HG02884 (cell line): ENCODE results near the gene GALNT5.
A peak's percentile ranks its signal among the peaks of the same experiment; 100 is the strongest.
"Not testable (repeated sequence)": the region's sequence is repeated elsewhere in the genome, so short reads cannot be mapped to it uniquely, and the experiment has no call there.

Experiments
- ATAC-seq: cut with Tn5 transposase; IDR thresholded peaks from one replicate; pipeline ENCODE4 v1.9.1; 2021; ENCODE audit warnings: mild to moderate bottlenecking, moderate library complexity; ENCODE audit not compliant: unreplicated experiment

Gene GALNT5

DNA sequence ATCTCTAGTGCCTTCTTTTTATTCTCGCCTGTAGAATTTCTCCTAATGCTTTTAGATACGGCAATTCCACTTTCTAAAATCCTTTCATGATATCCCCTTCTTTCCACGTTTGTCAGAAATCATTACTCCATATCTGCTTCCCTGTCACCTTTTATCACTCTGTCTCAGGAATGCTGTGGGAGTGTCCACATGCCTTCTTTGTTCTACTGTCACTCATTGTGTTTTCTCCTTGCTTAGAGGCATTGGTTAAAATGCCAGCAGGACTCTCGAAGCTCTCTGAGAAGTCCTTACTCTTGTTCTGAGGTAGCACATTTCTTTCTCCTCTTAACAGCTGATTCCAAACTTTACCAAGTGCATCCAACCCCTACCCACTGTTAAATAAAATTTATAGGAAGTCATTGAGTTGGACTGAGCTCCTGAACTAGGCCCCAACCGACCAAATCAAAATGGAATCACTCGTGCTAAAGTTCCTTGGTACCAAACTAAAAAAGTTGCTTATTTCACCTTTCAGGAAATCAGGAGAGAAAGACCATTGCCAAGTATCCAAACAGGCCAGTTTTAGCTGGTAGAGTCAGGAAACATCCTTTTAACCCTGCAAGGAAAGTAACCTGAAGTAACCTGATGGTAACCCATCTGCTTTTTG lies 10.6 kb upstream of the GALNT5 start:
- no peak for ATAC-seq

DNA sequence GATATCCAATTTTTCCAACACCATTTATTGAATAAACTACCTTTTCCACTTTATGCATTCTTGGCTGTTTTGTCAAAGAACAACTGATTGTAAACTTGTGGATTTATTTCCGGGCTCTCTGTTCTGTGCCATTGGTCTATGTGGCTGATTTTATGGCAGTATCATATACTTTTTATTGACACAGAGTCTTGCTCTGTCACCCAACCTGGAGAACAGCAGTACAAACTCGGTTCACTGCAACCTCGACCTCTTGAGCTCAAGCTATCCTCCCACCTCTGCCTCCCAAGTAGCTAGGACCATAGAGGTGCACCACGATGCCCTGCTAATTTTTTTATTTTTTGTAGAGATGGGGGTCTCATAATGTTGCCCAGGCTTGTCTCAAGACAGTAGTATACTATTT lies 6.7 kb upstream of the GALNT5 start:
- ATAC-seq, result no peak

DNA sequence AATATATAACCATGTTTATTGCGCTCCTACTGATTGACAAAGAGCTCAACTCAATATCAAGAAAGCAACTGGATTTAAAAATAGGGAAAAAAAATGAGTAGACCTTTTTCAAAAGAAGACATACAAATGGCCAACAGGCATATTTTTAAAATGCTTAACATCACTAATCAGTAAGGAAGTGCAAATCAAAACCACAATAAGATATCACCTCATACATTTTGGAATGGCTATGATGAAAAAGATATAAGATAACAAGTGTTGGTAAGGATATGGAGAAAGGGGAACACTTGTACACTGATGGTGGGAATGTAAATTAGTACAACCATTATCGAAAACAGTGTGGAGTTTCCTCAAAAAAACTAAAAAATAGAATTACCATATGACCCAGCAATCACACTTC lies 5.6 kb upstream of the GALNT5 start:
- no peak for ATAC-seq

DNA sequence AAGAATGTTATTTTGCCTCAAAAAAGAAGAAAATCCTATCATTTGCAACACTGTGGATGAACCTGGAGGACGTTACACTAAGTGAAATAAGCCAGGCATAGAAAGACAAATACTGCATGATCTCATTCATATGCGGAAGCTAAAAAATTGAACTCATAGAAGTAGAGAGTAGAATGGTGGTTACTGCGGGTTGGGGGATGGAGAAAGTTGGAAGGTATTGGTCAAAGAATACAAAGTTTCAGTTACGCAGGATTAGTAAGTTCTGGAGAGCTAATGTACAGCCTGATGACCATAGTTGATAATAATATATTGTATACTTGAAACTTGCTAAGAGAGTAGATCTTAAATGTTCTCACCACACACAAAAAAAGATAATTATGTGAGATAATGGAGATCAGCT lies 5.0 kb upstream of the GALNT5 start:
- no peak for ATAC-seq

DNA sequence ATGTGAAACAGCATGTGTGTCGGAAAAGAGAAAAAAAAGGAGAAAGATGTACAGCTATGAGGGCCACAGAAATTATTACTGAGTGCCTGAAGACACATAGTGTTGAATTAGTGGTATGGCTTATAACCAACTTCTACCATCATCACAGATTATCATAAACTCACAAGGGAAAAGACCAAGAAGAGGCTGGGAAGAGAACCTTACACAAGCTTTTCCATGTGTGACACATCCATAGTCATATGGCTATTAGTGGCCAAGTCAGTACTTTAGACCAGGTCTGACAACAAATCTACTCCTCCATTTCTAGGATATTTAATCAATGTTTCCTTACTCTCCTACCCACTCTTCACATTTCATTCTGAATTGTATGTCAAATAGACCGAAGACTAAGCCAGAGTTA lies 3.5 kb upstream of the GALNT5 start:
- no peak for ATAC-seq

DNA sequence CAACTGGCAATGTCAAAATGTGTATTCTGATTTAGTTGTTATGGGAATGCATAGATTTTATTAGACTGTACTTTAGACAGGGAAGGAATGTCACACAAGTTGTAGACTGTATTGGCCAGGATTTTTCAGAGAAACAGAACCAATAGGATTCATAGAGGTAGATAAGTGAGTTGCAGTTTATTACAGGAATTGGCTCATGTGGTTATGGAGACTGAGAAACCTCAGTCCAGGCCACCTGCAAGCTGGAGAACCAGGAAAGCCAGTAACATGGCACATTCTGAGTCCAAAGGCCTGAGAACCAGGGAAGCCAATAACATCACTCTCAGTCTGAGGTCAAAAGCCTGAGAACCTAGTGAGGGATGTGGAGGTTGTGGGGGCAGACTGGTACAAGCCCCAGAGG lies 1.8 kb upstream of the GALNT5 start:
- ATAC-seq, result no peak

DNA sequence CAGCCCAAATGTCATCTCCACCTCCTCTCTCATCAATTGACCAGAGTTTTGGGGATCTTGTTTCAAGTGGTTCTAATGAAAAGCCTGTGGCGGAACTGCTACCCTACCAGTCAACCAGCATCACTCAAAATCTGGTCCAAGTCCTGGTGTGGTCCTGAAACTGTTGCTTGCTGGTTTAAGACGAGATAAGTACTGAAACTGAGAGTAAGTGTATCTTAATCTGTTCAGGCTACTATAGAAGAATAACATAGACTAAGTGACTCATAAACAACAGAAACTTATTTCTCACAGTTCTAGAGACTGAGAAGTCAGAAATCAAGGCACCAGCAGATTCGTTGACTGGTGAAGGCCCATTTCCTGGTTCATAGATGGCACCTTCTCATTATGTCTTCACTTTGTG lies 879 bp upstream of the GALNT5 start:
- peak; percentile 98 for ATAC-seq

DNA sequence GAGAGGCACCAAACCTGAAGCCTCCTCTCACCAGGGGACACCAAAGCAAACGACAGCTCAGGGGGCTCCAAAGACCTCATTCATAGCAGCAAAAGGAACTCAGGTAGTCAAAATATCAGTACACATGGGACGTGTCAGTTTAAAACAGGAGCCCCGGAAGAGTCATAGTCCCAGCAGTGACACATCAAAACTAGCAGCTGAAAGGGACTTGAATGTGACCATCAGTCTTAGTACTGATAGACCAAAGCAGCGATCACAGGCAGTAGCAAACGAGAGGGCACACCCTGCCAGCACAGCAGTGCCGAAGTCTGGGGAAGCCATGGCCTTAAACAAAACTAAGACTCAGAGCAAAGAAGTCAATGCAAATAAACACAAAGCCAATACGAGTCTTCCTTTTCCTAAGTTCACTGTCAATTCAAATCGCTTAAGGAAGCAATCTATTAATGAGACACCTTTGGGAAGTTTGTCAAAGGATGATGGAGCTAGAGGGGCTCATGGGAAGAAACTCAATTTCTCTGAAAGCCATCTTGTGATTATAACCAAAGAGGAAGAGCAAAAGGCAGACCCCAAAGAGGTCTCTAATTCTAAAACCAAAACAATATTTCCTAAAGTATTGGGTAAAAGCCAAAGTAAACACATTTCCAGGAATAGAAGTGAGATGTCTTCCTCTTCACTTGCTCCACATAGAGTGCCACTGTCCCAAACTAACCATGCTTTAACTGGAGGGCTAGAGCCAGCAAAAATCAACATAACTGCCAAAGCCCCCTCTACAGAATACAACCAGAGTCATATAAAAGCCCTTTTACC lies 1.2 kb downstream of the GALNT5 start:
- no peak for ATAC-seq

DNA sequence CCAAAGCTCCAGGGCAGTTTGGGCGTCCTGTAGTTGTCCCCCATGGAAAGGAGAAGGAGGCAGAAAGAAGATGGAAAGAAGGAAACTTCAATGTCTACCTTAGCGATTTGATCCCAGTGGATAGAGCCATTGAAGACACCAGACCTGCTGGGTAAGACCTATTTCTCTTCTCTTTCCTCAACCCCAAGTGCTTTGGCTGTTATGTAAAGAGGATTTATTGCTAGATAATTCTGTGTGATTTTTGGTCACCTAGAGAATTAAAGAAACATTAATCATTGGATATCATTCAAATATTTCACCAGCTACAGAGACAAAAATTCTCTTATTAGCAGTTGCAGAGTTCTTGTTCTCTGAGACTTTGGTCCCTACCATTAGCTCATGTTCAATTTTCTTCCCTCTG lies 1.9 kb downstream of the GALNT5 start:
- no peak for ATAC-seq

DNA sequence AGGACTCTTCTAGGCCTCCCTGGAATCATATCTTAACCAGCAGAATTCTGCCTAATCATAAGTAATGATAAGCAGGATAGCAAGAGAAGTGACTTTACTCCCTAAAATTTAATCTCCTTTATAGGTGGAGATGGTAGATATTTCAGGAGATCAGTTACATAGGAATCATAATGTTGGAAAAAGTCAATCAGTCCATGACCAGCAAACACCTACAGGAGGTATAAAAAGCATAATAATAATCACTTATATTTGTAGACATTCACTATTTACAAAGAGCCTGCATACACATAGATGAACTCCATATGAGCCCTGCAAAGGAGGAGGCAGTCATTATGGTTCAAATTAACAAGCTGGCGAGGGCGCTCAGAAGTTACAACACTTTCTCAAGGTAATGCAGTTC lies 2.5 kb downstream of the GALNT5 start:
- no peak for ATAC-seq

DNA sequence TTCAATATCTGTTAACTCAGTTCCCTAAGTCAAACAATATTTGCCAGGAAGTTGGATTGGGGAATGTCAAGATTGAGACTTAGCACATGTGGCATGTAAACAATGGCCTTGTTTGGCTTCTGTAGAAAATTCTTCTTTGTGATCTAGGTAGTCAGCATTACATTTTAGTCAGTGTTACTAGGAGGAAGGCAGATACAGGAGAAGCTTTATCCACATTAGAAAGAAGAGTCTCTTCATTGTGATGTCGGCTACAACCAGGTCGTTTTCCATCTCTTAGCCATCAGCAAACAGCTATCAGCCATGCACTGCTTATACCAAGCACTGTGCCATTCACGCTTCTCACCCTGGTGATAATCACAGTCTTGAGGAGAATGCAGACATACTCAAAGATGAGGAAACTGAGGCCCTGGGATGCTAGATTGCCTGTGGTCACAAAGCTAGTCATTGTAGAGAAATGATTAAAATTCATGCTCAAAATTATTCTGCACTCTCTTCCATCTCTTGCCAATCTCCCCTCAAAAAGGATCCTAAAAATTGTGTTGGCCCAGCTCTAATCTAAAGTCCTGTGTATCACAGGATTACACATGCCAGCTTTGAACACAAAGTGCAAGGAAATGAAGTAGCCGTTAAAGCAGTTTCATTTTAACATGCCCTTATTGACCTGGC lies 3.2 kb downstream of the GALNT5 start:
- no peak for ATAC-seq

DNA sequence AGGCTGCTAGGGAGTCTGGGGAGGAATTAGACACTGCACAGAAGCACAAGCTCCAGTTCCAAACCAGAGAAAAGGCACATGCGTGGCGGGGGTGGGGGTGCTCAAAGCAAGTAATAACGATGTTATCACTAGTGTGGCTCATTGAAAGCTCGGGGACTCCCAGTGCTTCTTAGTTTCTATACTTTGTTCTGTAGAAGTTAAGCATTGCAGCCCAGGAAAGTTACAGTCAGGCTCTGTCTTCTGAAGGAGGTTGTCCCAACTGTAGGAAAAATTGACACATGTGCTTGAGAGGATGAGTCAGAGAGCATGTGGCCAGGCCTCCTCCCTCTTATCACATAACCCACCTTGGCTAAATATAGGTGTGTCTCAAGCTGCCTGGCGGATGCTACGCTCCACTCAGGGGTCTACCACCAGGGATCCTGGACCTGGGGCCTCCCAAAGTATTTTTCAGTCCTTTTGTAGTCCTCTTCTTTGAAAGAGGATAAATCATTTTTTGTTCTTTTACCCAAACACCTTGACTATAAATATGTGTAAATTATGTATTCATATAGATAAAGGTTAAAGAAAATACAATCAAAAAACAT lies 3.8 kb downstream of the GALNT5 start:
- ATAC-seq, result no peak

DNA sequence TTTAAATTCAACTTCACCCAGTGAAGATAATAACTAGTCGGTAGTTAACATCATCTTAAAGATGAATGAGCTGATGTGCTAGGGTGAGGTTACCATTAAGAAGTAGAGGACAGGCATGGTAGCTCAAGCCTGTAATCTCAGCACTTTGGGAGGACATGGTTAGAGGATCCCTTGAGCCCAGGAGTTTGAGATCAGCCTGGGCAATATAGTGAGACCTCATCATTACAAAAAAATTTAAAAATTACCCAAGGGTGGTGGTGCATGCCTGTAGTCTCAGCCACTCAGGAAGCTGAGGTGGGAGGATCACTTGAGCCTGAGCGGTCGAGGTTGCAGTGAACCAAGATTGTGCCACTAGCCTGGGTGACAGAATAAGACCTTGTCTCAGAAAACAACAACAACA lies 4.7 kb downstream of the GALNT5 start:
- ATAC-seq, result no peak

DNA sequence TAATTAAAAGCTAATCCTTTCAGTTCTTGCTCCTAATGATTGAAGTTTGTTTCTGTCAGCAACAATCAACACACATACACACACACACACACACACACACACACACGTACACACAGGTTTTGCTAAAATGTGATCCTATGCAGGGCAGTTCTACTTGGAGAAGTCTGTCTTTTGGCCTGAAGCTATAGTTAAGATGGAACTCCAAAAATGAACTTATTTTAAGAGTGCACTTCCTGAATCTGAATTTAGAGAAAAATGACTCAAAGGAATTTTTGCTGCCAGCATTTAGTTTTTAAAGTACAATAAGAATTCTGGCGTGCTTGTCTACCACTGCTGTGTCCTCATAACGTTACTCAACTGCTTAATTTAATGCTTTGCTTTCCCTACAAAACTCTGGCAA lies 6.6 kb downstream of the GALNT5 start:
- ATAC-seq, result no peak

DNA sequence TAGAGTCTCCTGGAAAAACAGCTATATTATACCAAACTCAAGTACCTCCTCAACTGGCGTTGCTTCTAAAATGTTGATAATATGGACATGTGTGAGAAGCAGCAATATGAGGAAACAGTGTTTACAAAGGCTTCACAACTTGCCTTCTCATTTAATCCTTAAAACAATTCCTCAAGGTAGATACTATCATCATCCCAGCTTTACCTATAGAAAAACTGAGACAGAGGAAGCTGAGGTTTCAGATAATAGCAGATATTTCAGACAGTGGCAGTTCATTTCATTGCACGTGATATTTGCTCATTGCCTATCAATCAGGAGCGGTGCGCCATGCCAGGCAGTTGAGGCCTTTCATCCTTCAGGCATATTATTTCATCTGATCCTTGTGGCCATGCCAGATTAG lies 8.3 kb downstream of the GALNT5 start:
- ATAC-seq, result no peak

DNA sequence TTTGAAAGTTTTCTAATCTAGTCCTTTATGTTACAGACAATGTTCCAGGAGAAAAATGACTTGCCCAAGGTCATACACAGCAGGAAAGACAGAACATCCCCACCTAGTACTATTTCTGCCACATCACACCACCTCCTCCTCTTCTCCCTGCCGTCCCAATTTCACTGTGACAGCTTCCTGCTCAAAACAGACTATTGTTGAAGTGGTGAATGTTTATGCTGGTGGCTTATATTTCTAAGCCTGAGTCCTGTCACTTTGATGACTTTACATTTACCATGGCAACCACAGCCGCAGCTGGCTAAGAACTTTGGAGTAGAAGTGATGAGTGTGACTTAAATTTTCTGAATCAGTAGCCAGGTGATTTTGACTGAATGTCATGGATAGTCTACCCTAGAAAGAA lies 10.0 kb downstream of the GALNT5 start:
- ATAC-seq, result no peak

DNA sequence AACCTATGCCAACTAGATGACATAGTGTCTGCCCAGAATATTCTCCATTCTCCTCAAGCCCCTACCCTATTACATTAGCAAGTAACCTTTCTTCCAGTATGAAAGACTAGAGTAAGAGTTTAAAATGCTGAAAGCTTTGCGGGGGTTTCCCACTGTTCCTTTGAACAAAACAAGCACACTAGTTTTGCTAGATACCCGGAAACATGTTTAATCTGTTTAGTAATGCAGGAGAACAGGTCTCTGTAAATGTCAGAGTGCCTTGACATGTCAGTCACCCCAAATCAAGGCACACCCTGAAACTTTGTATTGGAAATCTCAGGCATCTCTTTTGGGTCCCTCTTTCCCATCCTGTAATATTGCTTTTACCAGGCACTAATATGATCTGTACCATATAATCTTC lies 11.6 kb downstream of the GALNT5 start:
- ATAC-seq, result no peak

DNA sequence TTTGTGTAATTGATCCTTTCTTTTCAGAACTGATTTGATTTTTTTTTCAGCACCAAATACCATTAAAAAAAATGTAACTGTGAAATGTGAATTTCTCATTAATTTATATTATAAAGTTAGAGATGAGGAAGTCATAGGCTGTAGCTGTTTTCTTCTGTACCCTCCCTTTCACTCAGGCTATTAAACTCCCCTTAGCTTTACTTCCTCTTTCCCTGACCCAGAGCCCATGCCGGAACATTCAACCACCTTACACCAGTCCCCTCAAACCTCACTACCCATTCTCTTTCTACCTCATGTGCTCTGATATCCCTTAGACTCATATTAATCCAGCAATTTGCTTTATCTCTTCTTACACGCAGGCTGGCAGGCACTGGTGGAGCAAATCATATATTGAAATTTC lies 12.4 kb downstream of the GALNT5 start:
- no peak for ATAC-seq

DNA sequence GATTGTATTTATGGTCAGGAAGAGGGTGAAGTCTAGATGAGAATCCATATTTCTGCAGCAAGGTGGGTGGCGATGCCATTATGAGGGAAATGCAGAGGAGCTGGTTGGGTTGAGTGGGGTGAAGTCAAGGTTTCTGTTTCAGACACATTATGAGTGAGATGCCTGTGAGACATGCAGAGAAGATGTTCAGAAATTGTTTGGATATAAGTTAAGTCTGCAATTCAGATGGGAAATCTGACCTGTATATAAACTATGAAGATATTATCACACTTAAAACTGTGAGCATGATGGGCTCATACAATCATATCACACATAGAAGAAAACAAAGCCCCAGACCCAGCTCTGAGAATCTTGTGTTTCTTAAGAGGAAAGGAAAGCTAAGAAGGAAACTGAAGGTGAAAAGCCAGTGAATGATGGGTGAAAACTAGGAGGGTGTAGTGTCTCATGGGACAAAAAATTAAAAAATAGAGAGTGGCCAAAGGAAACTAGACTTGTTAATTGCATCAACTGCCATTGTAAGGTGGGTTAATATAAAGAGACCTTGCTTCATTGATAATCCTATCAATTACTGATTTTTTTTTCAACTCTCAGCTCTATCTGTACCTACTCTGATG lies 14.2 kb downstream of the GALNT5 start:
- ATAC-seq, result no peak

DNA sequence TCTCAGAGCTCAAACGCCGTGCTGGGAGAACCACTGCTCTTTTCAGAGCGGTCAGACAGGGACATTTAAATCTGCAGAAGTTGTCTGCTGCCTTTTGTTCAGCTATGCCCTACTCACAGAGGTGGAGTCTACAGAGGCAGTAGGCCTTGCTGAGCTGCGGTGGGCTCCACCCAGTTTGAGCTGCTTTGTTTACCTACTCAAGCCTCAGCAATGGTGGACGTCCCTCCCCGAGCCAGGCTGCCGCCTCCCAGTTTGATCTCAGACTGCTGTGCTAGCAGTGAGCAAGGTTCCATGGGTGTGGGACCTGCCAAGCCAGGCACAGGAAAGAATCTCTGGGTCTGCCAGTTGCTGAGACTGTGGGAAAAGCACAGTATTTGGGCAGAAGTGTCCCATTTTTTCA lies 21.8 kb downstream of the GALNT5 start:
- ATAC-seq, result not testable (repeated sequence)

DNA sequence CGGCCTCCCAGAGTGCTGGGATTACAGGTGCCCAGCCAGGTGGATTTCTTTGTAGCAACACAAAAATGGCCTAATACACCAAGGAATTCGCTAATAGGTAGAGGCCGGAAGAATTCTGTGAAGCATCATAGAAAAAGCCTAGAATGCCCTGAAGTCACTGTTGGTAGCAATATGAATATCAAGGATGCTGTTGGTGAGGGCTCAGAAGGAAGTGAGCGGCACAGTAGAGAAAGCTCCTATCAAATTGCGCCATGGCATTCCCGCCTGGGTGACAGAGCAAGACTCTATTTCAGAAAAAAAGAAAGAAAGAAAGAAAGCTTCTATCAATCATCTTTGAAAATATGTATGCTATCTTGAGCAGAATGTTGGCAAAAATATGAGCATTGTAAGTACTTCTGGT lies 23.8 kb downstream of the GALNT5 start:
- no peak for ATAC-seq
